HG02981 (cell line): ENCODE data around the gene EDIL3.

Experiments used
- ATAC-seq: cut with Tn5 transposase; IDR thresholded peaks from one replicate; pipeline ENCODE4 v1.9.1; 2021; ENCODE audit warnings: mild to moderate bottlenecking, moderate library complexity; ENCODE audit not compliant: unreplicated experiment

Gene EDIL3

DNA sequence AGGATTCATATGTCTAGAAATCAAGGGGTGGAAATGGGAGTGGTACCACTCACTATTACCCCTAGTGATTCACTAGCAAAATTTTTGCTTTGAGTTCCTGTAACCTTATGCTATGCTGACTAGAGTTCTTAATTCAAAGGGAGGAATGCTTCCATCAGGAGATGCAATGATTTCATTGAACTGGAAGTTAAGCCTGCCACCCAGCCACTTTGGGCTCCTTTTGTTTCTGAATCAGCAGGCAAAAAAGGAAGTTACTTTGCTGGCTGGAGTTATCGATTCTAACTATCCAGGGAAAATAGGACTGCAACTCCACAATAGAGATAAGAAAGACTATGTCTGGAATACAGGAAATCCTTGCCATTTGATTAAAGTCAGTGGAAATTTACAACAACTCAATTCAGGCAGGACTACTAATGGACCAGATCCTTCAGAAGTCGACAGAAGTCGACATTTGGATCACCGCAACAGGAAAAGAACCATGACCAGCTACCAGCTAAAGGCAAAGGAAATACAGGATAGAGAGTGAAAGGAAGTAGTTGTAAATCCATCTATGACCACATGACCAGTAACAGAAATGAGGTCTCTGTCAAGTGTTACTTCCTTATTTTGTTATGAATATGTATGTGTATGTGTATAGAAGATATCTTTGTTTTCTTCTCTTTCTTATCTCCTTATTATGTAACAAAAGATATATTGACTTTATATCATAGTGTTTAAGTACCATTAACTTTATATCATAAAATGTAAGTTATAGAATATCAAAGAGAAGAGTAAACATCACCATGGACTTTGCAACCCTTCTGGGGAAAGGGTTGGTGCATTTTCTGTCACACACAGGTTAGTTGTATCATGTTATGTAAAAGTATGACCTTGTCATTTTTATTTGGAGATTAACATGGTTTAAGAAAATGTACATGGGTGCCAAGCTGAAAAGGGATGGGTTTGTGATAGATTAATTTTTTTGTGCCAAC is 465.3 kb downstream of the EDIL3 start:
- ATAC-seq, result no peak

DNA sequence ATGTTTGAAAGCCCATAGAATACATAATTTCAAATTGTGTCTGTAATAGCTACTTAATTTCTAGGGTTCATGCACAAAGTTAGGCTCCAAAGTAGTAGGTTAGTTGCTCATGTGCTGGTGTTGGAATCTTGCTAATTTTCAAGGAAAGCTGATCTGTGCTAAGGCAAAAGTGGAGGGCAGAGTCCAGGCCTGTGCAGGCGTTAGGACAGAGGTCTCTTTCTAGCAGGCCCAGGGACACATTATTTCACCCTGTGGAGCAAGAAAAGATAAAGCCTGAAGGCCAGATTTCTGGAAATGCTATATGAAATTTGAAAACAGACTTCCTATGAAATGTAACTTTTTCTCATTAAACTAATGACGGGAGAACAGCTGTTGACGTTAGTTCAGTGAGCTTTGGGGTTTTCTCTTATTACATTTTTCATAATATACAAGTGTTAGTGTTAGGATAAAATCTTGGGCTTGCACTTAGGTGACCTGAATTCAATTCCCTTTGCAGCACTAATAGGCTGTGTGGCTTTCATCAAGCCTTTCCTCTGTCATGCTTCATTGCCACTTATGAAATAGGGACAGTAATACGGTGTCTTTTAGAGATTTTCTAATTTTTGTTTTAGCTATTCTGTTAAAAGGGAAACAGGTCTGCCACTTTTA is 467.3 kb downstream of the EDIL3 start:
- ATAC-seq, result no peak

DNA sequence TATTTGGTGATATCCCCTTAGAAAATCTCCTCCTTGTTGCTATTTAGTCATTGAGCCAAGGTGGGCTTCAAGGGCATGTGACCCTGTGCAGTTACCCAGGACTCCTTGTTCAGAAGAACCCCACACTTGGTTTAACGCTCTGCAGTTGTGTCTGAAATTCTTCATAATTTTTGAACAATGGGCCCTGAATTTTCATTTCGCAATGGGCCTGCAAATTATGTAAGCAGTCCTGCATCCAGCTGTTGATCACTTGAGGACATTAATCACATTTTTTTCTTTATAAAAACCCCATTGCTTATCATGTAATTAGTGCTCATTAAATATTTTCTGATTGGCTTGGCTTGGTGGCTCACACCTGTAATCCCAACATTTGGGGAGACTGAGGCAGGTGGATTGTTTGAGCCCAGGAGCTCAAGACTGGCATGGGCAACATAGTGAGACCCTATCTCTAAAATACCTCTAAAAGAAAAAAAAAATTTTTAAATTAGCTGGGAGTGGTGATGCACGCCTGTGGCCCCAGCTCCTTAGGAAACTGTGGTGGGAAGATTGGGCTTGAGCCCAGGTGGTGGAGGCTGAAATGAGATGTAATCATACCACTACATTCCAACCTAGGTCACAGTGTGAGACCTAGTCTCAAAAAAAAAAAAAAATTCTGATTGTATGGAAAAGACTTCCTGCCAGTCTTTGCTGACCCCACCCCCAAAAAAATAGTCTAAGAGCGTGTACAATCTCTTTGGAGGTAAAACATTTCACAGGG is 469.8 kb downstream of the EDIL3 start:
- ATAC-seq, result no peak

DNA sequence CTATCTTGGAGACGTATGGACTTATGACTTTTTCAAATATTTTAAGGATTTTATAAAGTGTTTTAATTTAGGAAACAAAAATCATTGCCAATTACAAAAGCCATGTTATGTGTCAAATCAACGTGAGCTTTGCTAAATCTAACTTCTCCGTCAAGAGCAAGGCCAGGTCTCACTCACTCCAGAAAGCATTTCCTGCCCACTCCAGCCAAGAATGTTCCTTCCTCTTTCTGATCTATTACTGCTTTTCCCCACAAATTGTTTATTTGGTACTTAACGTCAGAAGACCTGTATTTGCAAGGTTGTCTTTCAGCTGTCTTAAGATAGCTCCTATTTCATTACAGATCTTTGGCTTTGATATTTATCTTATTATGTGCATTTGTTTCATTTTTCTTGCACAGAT is 470.5 kb downstream of the EDIL3 start:
- no peak for ATAC-seq

DNA sequence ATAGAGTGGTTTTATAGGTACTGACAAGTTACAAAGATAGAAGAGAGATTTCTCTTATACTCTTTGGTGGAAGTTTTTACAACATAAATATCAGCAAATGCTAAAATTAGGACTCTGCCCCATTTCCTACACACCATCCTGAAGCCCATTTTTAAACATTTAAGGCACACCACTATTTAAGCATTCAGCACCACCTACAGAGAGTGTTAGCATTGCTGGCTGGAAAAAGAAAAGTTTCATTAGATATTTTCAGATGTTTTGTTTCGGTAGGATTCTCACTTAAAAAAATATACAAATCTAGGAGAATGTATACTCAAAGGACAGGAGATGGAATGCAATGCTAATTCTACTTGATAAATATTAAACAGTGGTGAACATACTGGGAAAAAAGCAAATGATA is 471.1 kb downstream of the EDIL3 start:
- no peak for ATAC-seq

DNA sequence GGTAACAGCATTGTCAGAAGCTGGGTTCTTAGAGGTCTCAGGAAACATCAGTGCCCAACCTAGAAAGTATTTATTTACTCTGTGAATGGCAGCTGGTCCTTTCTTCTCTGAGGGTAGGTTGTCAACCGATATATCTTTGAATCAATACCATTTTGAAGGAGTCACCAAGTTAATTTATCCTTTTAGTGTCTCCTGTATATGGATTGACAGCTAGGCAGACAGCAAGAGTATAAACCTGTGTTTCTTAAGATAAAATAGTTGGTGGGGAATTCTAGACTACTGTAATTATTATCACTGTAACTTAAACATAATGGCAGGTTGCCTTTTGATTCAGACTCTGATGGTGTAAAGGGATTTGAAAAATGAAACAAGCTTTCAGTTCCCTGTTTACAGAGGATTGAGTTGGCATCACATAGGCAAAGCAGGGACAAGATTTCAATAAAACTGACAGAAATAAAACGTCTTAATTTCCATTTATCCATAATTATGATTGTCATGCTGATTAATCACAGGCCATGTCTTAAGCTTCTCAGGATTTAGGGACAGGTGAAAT is 473.2 kb downstream of the EDIL3 start:
- no peak for ATAC-seq

DNA sequence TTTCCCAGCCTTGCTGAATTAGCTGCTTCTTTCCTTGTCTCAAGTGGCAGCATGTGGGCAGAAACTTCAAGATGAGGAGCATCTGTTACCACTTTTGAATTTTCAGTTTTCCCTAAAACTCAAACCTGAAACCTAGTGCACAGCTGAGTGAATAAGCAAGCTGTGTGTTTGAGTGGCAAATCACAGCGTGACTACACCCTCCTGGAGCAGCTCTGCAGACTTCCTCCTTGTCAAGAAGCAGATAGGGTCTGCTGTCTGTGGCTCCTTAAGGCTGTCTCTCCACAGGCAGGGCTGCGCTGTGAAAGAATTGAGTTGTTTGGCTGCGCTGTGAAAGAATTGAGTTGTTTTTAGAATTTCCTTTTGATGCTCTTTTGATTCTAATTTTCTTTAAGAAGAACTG is 484.4 kb downstream of the EDIL3 start:
- ATAC-seq, result no peak

DNA sequence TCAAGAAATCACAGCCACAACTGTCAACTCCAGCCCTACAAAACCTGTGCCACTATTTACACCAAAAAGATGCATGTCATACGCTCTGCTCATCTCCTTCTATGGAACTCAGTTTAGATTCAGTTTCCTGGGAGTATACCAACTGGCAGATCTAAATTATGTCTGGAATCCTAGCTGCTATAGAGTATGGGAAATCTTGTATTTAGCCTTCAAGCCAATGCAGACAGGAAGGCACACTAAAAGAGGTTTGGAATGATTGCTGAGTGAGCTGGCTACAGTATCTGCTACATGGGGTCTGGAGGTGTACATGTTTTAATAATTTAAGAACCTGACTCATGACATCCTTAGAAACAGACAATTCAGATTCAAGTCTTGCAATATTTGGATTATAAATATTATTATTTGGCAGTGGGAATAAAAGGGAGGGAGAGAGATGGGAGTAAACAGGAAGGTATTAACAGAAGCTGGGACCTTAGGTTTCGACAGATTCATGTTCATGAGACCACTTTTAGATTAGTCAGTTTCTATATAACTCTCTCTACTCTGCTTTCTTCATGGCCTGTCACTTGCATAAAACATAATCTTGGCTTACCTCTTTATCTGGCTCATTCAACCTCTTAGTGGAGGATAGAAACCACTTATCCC is 485.2 kb downstream of the EDIL3 start:
- no peak for ATAC-seq

DNA sequence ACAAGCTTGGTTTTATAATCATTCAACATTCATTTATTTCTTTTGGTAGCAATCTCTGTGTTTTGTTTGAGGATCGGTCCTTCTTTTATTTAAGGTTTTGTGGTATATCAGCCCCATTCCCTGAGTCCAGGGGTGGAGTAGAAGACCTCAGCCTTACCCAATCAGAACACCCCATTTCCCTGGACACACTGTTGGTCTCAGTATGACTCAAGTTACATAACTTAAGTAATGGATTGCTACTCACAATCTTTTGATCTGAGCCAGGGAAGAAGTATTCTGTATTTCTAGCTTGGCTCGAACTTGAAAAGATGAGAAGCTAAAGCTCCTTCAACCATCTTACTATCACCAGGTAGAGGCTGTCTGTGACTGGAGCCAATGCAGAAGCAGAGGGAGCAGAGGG is 488.8 kb downstream of the EDIL3 start:
- ATAC-seq, result no peak

DNA sequence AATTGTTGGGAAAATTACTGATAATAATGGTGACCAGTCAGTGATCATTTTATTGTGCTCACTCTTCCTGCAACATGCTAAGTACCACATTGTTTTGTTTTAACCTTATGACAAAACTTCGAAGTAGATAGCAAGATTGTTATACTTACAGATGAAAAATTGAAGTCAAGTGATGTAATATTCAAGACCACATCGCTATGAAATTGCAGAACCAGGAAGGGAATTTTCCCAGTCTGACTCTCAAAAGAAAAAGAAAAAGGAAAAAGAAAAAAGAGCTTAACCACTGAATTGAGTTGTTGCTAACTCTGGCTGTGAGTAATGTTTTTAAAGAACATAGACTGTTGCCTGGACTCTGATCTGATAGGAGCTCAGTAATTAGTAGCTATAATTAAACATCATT is 493.4 kb downstream of the EDIL3 start:
- no peak for ATAC-seq
